ENCODE data around the gene CCNK. TPM values are rescaled to one million over a fixed set of nuclear protein-coding genes. Genes with fewer than 3 reads are reported as not detected.

The CCNK gene
- total and polyA plus RNA-seq, 12 donors = 10.9 to 41.0 (median 30.3) TPM

- TF ChIP-seq CTCF (IDR thresholded peaks at IDR 0.05) = peak in 1 of 9 donors; percentile 11
- H3K36me3 ChIP-seq = peaks cover 0 to 12% (median 0%) of the 10 kb centered on the region in 9 donors
- no peak overlapping the region for H3K4me3 ChIP-seq
- H3K27me3 ChIP-seq = no peaks in the 10 kb centered on the region
- DNase-seq (no peak), ATAC-seq (peak in 5 of 8 donors; percentile 24 to 46 (median 43))
- H3K9me3 ChIP-seq = no peaks in the 10 kb centered on the region
- H3K27ac ChIP-seq = peak overlapping the region in 8 of 10 donors; percentile 3 to 74 (median 54)
- 47 to 49% methylated on average over 12 of the region's 12 CpGs for WGBS, 2 donors
- intact Hi-C loops (cut with DNase I) = loop anchor here in 1 of 10 donors (10.0 kb wide), 1 partner anchor 362 kb away; no protein-coding TSS in a partner anchor
- H3K4me1 ChIP-seq = peaks cover 8 to 71% (median 53%) of the 10 kb centered on the region in 9 donors
Observed at GRCh38 chr14:99522457-99522891, 41.3 kb downstream of the CCNK start.

DNA sequence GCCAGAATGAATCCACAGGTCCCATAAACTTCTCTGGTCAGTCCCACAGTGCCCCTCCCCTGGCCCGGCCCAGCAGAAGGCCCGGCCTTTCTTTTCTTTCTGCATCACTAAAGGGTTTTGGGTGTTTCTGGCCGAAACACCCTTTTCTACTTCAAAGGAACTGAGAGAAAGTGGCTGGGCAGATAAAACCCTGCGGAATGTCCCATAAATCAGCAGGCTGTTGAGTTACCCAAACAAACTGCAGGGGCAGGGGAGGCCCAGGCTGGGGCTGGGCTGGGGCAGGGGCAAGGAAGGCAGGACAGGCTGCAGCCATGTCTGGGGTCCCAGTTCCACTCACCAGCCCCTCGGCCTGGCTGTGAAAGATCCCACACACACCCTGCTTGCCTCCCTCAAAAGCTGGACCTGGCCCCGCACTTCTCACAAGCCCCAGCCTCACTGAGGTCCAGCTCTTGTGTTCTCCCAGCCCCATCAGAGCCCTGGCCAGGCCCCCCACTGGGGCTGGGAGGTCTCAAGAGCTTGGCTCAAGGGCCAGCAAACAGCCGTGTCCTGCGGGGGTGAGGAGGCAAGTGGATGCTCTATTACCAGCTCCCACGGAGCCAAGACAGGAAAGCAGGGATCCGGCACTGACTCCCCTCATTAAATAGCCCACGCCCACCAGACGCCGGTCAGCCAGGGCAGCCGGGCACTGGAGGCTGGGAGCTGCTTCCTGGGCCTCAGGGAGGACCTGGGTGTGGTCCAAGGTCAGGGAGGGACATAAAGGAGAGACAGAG, 41.9 kb downstream of the CCNK start:
- Histone ChIP-seq H3K27ac (peak overlapping the region in 9 of 10 donors; percentile 3 to 79 (median 58)), H3K4me3 (no peak overlapping the region), H3K9me3 (no peaks in the 10 kb centered on the region), H3K36me3 (peaks cover 0 to 12% (median 0%) of the 10 kb centered on the region in 9 donors), H3K4me1 (peaks cover 8 to 66% (median 53%) of the 10 kb centered on the region in 9 donors), H3K27me3 (no peaks in the 10 kb centered on the region)
- DNase-seq = no peak
- ATAC-seq = peak in 3 of 8 donors; percentile 1 to 9 (median 2)
- WGBS, 2 donors = 67 to 70% methylated on average over 14 of the region's 14 CpGs
- no peak for TF ChIP-seq CTCF (IDR thresholded peaks at IDR 0.05)
- intact Hi-C loops (cut with DNase I) = loop anchor here in 1 of 10 donors (10.0 kb wide), 1 partner anchor 362 kb away; no protein-coding TSS in a partner anchor

GRCh38 chr14:99523704-99524055, 42.5 kb downstream of the CCNK start:
- ATAC-seq (no peak), DNase-seq (no peak)
- WGBS, 2 donors = 74 to 75% methylated on average over 5 of the region's 5 CpGs
- H3K4me1 ChIP-seq = peaks cover 8 to 60% (median 48%) of the 10 kb centered on the region in 9 donors
- intact Hi-C loops (cut with DNase I) = loop anchor here in 1 of 10 donors (10.0 kb wide), 1 partner anchor 361 kb away; no protein-coding TSS in a partner anchor
- no peaks in the 10 kb centered on the region for H3K9me3 ChIP-seq
- H3K4me3 ChIP-seq = no peak overlapping the region
- H3K36me3 ChIP-seq = peaks cover 0 to 12% (median 0%) of the 10 kb centered on the region in 9 donors
- peak overlapping the region in 8 of 10 donors; percentile 3 to 79 (median 60) for H3K27ac ChIP-seq
- TF ChIP-seq CTCF (IDR thresholded peaks at IDR 0.05) = no peak
- no peaks in the 10 kb centered on the region for H3K27me3 ChIP-seq

GRCh38 chr14:99524091-99524661, 43.0 kb downstream of the CCNK start:
- 64 to 75% methylated on average over 16 of the region's 16 CpGs for WGBS, 2 donors
- H3K36me3 ChIP-seq = peaks cover 0 to 12% (median 0%) of the 10 kb centered on the region in 9 donors
- DNase-seq = peak in 1 of 2 donors; percentile 52
- intact Hi-C loops (cut with DNase I) = loop anchor here in 1 of 10 donors (10.0 kb wide), 1 partner anchor 361 kb away; no protein-coding TSS in a partner anchor
- TF ChIP-seq CTCF (IDR thresholded peaks at IDR 0.05) = no peak
- peak overlapping the region in 9 of 10 donors; percentile 53 to 79 (median 59) for H3K27ac ChIP-seq
- H3K4me1 ChIP-seq = peaks cover 8 to 58% (median 46%) of the 10 kb centered on the region in 9 donors
- H3K4me3 ChIP-seq = no peak overlapping the region
- no peaks in the 10 kb centered on the region for H3K9me3 ChIP-seq
- H3K27me3 ChIP-seq = no peaks in the 10 kb centered on the region
- ATAC-seq = peak in 5 of 8 donors; percentile 14 to 29 (median 21)
